ENCODE measurements around the gene ARHGAP24.

The ARHGAP24 gene

DNA sequence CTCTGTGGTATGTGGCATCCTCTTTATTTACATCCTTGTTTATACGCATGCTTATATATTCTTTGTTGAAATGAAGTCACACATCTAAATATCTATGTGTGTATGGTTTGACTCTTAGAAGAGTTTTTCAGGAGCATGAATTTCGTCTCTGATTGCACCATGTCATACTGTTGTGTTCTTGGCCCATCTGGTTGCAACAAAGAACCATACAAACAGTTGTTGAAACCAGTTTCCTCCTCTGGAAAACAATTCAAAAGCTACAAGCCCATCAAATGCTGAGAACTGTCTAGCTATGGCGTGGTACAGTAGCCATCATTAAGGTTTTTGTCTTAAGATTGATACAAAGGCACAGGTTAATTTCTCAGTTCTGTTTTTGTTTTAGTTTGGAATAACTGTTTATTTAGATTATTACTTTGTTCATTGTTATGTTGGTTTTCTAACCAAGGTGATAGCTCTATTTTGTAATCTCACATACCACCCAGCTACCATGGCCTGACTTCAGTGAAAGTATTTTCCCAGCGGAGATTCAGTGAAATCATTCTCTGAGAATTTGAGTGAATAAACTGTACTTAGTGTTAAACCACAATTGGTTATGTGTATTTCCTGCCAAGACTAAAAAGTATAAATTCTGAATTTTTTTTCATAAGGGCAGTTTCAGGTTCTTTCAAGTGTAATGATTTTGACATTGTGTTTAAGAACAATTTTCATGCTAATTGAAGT lies 91.0 kb downstream of the ARHGAP24 start:
- H3K4me3 ChIP-seq (ENCODE audit: low read depth, low read length), result no peak overlapping the region
- peak; percentile 26 for DNase-seq (ENCODE audit: low read depth)

GRCh38 chr4:85569730-85570299 lies 94.9 kb downstream of the ARHGAP24 start:
- no peak for DNase-seq (ENCODE audit: low read depth)
- no peak overlapping the region for H3K4me3 ChIP-seq (ENCODE audit: low read depth, low read length)

DNA sequence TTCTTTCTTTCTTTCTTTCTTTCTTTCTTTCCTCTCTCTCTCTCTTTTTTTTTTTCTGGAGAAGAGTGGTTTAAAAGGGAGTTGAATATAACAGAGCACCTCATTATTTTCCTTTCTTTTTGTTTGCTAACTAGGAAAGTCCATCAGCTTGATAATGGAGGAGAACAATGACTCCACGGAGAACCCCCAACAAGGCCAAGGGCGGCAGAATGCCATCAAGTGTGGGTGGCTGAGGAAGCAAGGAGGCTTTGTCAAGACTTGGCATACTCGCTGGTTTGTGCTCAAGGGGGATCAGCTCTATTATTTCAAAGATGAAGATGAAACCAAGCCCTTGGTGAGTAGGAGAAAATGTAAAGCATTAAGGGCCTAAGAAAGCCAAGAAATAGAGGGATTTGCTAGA lies 95.4 kb downstream of the ARHGAP24 start:
- DNase-seq (ENCODE audit: low read depth), result no peak

GRCh38 chr4:85571008-85571407 lies 96.1 kb downstream of the ARHGAP24 start:
- DNase-seq (ENCODE audit: low read depth), result no peak
- H3K4me3 ChIP-seq (ENCODE audit: low read depth, low read length), result no peak overlapping the region

More for the DNA sequence above, 95.4 kb downstream of the ARHGAP24 start:
- no peak overlapping the region for H3K4me3 ChIP-seq (ENCODE audit: low read depth, low read length)

DNA sequence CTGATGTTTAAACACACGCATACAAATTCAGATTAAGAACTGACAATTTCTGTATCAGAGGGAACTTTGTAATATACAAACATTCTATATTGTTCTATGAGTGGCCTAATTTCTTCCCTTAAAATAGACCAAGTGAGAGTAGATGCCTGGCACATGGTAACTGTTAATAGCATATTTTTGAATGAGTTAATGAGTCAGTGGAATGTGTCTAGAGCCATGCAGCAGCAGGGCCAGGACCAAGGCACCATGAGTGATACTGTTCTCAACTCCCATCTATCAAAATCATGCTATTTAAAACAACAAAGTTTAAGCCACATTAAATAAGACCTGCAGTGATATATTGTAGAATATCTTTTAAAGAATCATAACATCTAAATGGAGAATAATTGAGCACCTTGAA lies 98.3 kb downstream of the ARHGAP24 start:
- H3K4me3 ChIP-seq (ENCODE audit: low read depth, low read length), result no peak overlapping the region
- no peak for DNase-seq (ENCODE audit: low read depth)

- no peak overlapping the region for H3K4me3 ChIP-seq (ENCODE audit: low read depth, low read length)
- DNase-seq (ENCODE audit: low read depth), result no peak
Measured at GRCh38 chr4:85577307-85577706, 102.4 kb downstream of the ARHGAP24 start.

- H3K4me3 ChIP-seq (ENCODE audit: low read depth, low read length), result no peak overlapping the region
- no peak for DNase-seq (ENCODE audit: low read depth)
Measured at GRCh38 chr4:85579942-85580341, 105.0 kb downstream of the ARHGAP24 start.

DNA sequence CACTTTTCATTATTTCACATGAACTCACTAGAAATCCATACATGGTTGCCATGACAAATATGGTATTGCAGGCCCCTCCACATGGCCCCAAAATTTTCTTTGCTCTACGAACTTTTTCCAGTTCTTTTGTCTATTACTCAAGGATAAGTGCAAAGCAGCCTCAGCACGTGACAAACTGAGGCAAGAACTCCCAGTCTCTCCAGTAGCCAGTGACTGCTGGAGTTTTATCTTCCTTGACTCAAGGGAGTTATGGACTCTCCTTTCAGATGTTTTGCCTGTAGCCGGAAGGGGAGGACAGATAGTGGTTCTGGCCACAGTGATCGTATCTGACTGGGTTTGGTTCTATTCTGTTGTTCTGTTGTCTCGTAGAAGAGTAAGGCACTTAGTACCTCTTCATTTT lies 105.5 kb downstream of the ARHGAP24 start:
- no peak overlapping the region for H3K4me3 ChIP-seq (ENCODE audit: low read depth, low read length)
- no peak for DNase-seq (ENCODE audit: low read depth)

GRCh38 chr4:85587952-85588351 lies 113.0 kb downstream of the ARHGAP24 start:
- H3K4me3 ChIP-seq (ENCODE audit: low read depth, low read length), result no peak overlapping the region
- no peak for DNase-seq (ENCODE audit: low read depth)

DNA sequence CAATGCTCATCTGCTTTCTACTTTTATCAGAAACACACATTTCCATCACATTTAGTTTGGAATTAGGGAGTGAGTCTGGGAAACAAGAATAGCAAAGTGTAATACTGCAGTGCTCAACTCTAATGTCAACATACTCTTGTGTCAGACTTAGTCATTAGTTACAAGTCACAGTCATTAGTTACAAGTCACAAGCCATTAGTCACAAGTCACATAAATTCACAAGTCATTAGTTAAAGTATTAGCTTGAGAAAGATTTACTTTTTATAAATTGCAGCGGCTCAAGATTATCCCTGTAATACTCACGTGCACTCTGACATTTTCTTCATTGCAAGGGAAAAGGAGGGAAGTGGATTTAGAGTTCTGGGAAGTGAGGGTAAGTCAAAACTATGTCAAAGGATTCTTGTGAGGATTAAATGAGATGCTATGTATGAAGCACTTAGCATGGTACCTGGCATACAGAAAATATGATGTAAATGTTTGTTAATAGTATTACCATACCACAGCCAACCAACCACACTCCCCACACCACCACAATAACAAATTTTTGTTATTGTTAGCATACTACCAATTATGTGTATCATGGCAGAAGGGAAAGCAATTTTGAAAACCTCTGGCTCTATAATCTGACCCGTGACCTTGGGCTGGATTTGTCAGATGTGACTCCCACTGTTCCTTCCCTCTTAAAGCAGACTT lies 116.6 kb downstream of the ARHGAP24 start:
- no peak overlapping the region for H3K4me3 ChIP-seq (ENCODE audit: low read depth, low read length)

GRCh38 chr4:85595098-85595775 lies 120.3 kb downstream of the ARHGAP24 start:
- no peak overlapping the region for H3K4me3 ChIP-seq (ENCODE audit: low read depth, low read length)

More for the DNA sequence above, 116.6 kb downstream of the ARHGAP24 start:
- no peak for DNase-seq (ENCODE audit: low read depth)

DNA sequence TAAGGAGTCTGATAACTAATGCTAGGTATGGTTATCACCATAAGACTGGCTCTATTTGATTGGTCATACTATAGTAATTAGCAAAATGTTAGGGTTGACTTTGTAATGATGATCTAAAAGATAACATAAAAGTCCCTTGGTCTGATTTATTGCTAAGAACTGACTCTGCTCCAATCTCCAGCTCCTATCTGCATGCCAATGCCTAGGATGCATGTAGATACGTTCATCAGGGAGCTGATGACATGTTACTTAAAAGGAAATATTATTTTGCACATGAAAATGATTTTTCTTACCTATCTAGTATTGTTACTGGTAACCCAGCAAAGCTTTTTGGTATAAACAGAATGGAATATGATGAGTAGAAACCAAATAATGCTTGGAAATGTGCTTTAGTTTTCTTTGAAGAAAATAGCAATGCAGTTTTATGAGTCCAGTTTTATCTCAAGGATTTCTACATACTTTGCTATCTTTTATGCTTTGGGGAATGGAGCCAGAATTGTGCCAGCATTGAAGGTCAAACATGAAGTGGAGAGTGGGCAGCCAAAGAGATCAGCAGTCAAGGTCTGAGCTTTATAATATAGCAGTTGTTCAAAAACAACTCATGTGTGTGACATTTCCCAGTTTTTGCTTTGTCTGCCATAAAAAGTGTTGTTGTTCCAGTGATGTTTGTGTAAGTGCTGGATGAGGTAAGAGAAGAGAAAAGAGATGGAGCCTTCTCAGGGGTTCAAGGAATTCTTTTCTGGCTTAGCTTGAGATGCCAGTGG lies 121.0 kb downstream of the ARHGAP24 start:
- no peak overlapping the region for H3K4me3 ChIP-seq (ENCODE audit: low read depth, low read length)
- no peak for DNase-seq (ENCODE audit: low read depth)

More at GRCh38 chr4:85595098-85595775, 120.3 kb downstream of the ARHGAP24 start:
- DNase-seq (ENCODE audit: low read depth), result no peak

DNA sequence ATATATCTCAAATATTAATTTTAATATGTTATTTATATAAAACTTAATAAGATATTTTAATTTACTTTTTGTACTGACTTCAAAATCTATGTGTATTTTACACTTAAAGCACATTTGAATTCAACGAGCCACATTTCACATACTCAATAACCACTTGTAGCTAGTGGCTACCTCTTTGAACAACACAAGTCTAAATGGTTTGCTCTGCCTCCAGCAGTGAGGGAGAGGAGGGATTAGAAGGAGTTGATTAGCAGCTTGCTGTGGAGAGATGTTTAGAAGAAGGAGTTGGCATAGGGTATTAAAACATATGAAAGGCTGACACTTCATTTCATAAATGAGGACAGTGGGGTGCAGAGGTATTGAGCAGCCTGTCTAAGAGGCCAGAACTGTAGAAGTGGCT lies 124.0 kb downstream of the ARHGAP24 start:
- no peak for DNase-seq (ENCODE audit: low read depth)
- no peak overlapping the region for H3K4me3 ChIP-seq (ENCODE audit: low read depth, low read length)

DNA sequence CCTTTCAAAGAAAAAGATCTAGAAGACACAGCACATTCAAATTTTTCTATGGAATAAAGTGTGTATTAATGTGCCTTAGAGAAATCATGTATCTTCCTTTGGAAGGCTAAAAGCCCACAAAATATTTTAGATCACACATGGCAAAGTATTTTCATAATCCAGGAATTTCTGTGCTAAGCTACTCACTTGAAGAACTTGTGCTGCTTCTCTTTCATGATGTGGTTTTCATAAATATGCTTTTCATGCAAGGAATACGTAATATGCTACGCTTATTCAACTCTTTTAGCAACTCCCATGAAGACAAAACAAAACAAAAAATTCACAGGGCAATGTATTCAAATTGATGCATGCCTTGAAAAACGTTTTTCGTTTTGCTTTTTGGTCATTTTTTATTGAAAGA lies 125.6 kb downstream of the ARHGAP24 start:
- no peak for DNase-seq (ENCODE audit: low read depth)
- no peak overlapping the region for H3K4me3 ChIP-seq (ENCODE audit: low read depth, low read length)

- DNase-seq (ENCODE audit: low read depth), result peak; percentile 2
- no peak overlapping the region for H3K4me3 ChIP-seq (ENCODE audit: low read depth, low read length)
Measured at GRCh38 chr4:85603437-85604336, 128.7 kb downstream of the ARHGAP24 start.

DNA sequence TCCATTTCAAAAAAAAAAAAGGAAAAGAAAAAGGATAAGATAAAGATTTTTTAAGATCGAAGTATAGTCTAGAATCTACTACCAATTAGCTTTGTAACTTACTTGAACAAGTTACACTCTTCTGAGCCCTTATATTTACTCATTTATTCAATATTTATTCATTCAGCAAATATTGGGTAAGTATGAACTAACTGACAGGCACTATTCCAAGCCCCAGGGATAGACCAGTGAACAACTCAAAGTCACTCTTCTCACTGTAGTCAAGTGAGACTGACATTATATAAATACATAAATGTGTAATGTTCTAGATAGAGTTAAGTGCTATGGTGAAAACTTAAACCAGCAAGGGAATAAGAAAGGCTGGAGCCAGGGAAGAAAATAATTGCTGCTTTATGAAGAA lies 131.6 kb downstream of the ARHGAP24 start:
- H3K4me3 ChIP-seq (ENCODE audit: low read depth, low read length), result no peak overlapping the region

DNA sequence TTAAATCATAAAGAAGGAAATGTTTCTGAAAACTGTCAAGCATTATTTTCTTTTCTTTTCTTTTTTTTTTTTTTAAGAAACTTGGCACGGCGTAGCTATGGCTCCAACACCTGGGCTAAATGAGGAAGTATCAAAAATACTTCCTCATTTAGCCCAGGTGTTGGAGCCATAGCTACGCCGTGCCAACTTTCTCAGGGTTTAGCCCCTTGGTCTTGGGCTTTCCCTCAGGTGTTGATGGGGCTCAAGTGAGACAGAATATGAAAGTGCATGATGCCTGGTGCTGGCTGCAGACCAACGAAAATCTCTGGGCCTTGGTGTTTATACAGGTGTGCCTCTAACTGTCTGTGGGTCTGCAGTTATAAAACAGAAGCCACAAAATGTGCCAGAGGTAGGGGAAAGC lies 132.7 kb downstream of the ARHGAP24 start:
- DNase-seq (ENCODE audit: low read depth), result no peak
- no peak overlapping the region for H3K4me3 ChIP-seq (ENCODE audit: low read depth, low read length)

More for the DNA sequence above, 131.6 kb downstream of the ARHGAP24 start:
- DNase-seq (ENCODE audit: low read depth), result no peak

DNA sequence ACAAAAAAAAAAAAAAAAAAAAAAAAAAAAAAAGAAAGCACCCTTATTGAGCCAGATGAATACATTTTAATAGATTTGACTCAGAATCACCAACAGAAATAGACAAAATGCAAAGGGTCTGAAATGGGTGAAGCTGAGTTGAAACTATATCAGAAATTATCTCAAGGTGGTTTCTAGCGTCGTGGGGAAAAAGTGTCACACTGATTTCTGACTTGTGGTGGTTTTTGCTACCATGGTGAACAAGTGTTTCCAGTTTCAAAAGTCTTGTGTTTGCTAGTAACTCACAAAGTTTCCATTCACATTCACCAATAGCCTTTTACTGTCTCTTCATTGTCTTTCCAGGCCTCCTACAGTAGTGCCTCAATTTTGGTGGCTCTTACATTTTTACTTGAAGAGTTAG lies 135.5 kb downstream of the ARHGAP24 start:
- no peak for DNase-seq (ENCODE audit: low read depth)
- no peak overlapping the region for H3K4me3 ChIP-seq (ENCODE audit: low read depth, low read length)

Measured in skeletal muscle cell (primary cell).